Panc1 (cell line): ENCODE measurements around the gene SGMS1.

Source experiments
- POLR2AphosphoS5 ChIP-seq: IDR thresholded peaks from 2 replicates; pipeline ENCODE4 v1.6.1; 2012; ENCODE audit warnings: mild to moderate bottlenecking, low read depth, low read length, moderate library complexity
- SIN3A ChIP-seq: IDR thresholded peaks from 2 replicates; pipeline ENCODE4 v1.6.1; 2012; ENCODE audit warnings: low read depth, mild to moderate bottlenecking, low read length, moderate library complexity, borderline replicate concordance; ENCODE audit not compliant: insufficient read depth
- TCF7L2 ChIP-seq: IDR thresholded peaks from 2 replicates; pipeline ENCODE4 v1.6.1; 2011; ENCODE audit warnings: mild to moderate bottlenecking, low read depth, low read length, inconsistent platforms
- TF ChIP-seq, protein P1 (sequence below): fragments of 450-650 bp; IDR thresholded peaks from 2 replicates; pipeline ENCODE4 v1.5.1; 2017; ENCODE audit warnings: mild to moderate bottlenecking
- TF ChIP-seq, protein P2 (sequence below), 2 experiments: IDR thresholded peaks; 2 replicates each; pipeline ENCODE4 v1.6.1; 2011 to 2012; ENCODE audit warnings: low read depth in 2 of 2, control low read depth in 1 of 2, low read length in 1 of 2, mild to moderate bottlenecking in 1 of 2, moderate library complexity in 1 of 2; ENCODE audit not compliant: insufficient read depth in 1 of 2

DNA sequence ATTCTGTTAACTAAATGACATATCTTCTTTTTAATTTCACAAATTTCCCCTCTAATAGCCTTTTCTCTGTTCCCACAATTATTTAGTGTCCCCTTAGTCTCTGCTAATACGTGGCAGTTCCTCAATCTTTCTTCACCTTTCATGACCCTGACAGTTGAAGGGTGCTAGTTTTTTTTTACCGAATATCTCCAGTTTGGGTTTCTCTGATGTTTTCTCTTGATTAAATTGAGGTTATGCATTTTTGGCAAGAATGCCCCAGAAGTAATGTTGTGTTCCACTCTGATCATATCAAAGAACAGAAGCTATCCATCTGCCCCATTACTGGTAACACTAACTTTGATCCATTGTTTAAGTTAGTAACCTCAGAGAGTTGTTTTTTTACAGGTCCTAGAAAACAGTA is 238.9 kb downstream of the SGMS1 start:
- TF ChIP-seq, protein P1, sequence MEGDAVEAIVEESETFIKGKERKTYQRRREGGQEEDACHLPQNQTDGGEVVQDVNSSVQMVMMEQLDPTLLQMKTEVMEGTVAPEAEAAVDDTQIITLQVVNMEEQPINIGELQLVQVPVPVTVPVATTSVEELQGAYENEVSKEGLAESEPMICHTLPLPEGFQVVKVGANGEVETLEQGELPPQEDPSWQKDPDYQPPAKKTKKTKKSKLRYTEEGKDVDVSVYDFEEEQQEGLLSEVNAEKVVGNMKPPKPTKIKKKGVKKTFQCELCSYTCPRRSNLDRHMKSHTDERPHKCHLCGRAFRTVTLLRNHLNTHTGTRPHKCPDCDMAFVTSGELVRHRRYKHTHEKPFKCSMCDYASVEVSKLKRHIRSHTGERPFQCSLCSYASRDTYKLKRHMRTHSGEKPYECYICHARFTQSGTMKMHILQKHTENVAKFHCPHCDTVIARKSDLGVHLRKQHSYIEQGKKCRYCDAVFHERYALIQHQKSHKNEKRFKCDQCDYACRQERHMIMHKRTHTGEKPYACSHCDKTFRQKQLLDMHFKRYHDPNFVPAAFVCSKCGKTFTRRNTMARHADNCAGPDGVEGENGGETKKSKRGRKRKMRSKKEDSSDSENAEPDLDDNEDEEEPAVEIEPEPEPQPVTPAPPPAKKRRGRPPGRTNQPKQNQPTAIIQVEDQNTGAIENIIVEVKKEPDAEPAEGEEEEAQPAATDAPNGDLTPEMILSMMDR = no peak
- TF ChIP-seq, protein P2, sequence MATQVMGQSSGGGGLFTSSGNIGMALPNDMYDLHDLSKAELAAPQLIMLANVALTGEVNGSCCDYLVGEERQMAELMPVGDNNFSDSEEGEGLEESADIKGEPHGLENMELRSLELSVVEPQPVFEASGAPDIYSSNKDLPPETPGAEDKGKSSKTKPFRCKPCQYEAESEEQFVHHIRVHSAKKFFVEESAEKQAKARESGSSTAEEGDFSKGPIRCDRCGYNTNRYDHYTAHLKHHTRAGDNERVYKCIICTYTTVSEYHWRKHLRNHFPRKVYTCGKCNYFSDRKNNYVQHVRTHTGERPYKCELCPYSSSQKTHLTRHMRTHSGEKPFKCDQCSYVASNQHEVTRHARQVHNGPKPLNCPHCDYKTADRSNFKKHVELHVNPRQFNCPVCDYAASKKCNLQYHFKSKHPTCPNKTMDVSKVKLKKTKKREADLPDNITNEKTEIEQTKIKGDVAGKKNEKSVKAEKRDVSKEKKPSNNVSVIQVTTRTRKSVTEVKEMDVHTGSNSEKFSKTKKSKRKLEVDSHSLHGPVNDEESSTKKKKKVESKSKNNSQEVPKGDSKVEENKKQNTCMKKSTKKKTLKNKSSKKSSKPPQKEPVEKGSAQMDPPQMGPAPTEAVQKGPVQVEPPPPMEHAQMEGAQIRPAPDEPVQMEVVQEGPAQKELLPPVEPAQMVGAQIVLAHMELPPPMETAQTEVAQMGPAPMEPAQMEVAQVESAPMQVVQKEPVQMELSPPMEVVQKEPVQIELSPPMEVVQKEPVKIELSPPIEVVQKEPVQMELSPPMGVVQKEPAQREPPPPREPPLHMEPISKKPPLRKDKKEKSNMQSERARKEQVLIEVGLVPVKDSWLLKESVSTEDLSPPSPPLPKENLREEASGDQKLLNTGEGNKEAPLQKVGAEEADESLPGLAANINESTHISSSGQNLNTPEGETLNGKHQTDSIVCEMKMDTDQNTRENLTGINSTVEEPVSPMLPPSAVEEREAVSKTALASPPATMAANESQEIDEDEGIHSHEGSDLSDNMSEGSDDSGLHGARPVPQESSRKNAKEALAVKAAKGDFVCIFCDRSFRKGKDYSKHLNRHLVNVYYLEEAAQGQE (IDR thresholded peaks at IDR 0.05; ENCODE audit: insufficient read depth in 1 of 2, low read depth in 2 of 2, low read length in 1 of 2) = no peak
- TF ChIP-seq SIN3A = no peak
- TF ChIP-seq POLR2AphosphoS5 = no peak
- no peak for TF ChIP-seq TCF7L2
